RWPE2 (cell line): ENCODE results near the gene ANTXR1.

ENCODE experiments used
- ATAC-seq: fragments of 200-7000 bp; cut with Tn5 transposase; 3 replicates; pipeline ENCODE4 v1.9.1; 2021; ENCODE audit warnings: low read depth
- DNase-seq: peaks from one replicate; pipeline ENCODE4 v3.0.0-alpha.2; 2020; ENCODE audit warnings: low spot score
- H3K27ac ChIP-seq: fragments of 450-650 bp; 2 replicates; pipeline ENCODE4 v1.5.1; 2017; ENCODE audit warnings: mild to moderate bottlenecking; ENCODE audit not compliant: poor library complexity, severe bottlenecking
- H3K27me3 ChIP-seq: fragments of 250-450 bp; sonication (Bioruptor Pico); 2 replicates; pipeline ENCODE4 v1.5.1; 2021; ENCODE audit warnings: mild to moderate bottlenecking, moderate library complexity; ENCODE audit not compliant: insufficient read depth, poor library complexity, severe bottlenecking
- H3K36me3 ChIP-seq: fragments of 250-450 bp; sonication (Bioruptor Pico); 2 replicates; pipeline ENCODE4 v1.5.1; 2020; ENCODE audit warnings: low read depth, mild to moderate bottlenecking, moderate library complexity
- H3K4me1 ChIP-seq: fragments of 250-450 bp; sonication (Bioruptor Pico); 2 replicates; pipeline ENCODE4 v1.5.1; 2021; ENCODE audit warnings: mild to moderate bottlenecking, moderate library complexity; ENCODE audit not compliant: insufficient read depth, poor library complexity, severe bottlenecking
- H3K4me3 ChIP-seq: fragments of 250-450 bp; sonication (Bioruptor Pico); 2 replicates; pipeline ENCODE4 v1.5.1; 2021; ENCODE audit warnings: mild to moderate bottlenecking, moderate library complexity; ENCODE audit not compliant: severe bottlenecking
- H3K9me3 ChIP-seq: fragments of 250-450 bp; sonication (Bioruptor Pico); 2 replicates; pipeline ENCODE4 v1.5.1; 2021; ENCODE audit warnings: mild to moderate bottlenecking, moderate library complexity; ENCODE audit not compliant: severe bottlenecking
- CTCF ChIP-seq: fragments of 450-650 bp; IDR thresholded peaks from one replicate; pipeline ENCODE4 v1.5.1; 2017; ENCODE audit warnings: mild to moderate bottlenecking, moderate library complexity; ENCODE audit not compliant: poor library complexity, severe bottlenecking

ANTXR1 gene

GRCh38 chr2:69080071-69080470 lies 67.1 kb downstream of the ANTXR1 start:
- peaks cover 19% of the 10 kb centered on the region for H3K36me3 ChIP-seq
- H3K4me1 ChIP-seq = peaks cover 16% of the 10 kb centered on the region
- ATAC-seq = no peak
- no peak for DNase-seq
- TF ChIP-seq CTCF = no peak
- no peaks in the 10 kb centered on the region for H3K9me3 ChIP-seq
- no peaks in the 10 kb centered on the region for H3K27me3 ChIP-seq
- H3K4me3 ChIP-seq = no peak overlapping the region
- no peak overlapping the region for H3K27ac ChIP-seq

- H3K27ac ChIP-seq = no peak overlapping the region
- H3K4me3 ChIP-seq = no peak overlapping the region
- DNase-seq = no peak
- TF ChIP-seq CTCF = no peak
- no peak for ATAC-seq
- H3K27me3 ChIP-seq = no peaks in the 10 kb centered on the region
- H3K4me1 ChIP-seq = peaks cover 16% of the 10 kb centered on the region
- H3K9me3 ChIP-seq = no peaks in the 10 kb centered on the region
- H3K36me3 ChIP-seq = peaks cover 10% of the 10 kb centered on the region
Measured at GRCh38 chr2:69081001-69081580, 68.1 kb downstream of the ANTXR1 start.

- no peak for TF ChIP-seq CTCF
- Histone ChIP-seq H3K4me1 (peaks cover 16% of the 10 kb centered on the region), H3K4me3 (no peak overlapping the region), H3K27ac (peak overlapping the region; percentile 61), H3K9me3 (no peaks in the 10 kb centered on the region), H3K27me3 (no peaks in the 10 kb centered on the region), H3K36me3 (peaks cover 3% of the 10 kb centered on the region; the same call in 1 of the 2 replicates)
- DNase-seq (no peak), ATAC-seq (no peak)
Measured at GRCh38 chr2:69081757-69082156, 68.8 kb downstream of the ANTXR1 start.

- TF ChIP-seq CTCF = no peak
- Histone ChIP-seq H3K4me1 (peaks cover 16% of the 10 kb centered on the region), H3K9me3 (no peaks in the 10 kb centered on the region), H3K27me3 (no peaks in the 10 kb centered on the region), H3K4me3 (no peak overlapping the region), H3K36me3 (0 out of 2 replicates have a peak, but pooled peaks cover 2% of the 10 kb centered on the region), H3K27ac (peak overlapping the region; percentile 61)
- peak; percentile 88 for ATAC-seq
- DNase-seq = peak; percentile 81
Measured at GRCh38 chr2:69082430-69082997, 69.5 kb downstream of the ANTXR1 start.

GRCh38 chr2:69083235-69083748 lies 70.3 kb downstream of the ANTXR1 start:
- H3K9me3 ChIP-seq = no peaks in the 10 kb centered on the region
- ATAC-seq (peak; percentile 28; the same call in 1 of the 3 replicates), DNase-seq (no peak)
- no peaks in the 10 kb centered on the region for H3K36me3 ChIP-seq
- TF ChIP-seq CTCF = no peak
- no peak overlapping the region for H3K4me3 ChIP-seq
- H3K27me3 ChIP-seq = no peaks in the 10 kb centered on the region
- H3K4me1 ChIP-seq = peaks cover 16% of the 10 kb centered on the region
- peak overlapping the region; percentile 61 for H3K27ac ChIP-seq
